Thyroid gland (tissue), 4 donors: Measurements from ENCODE around the gene C6orf132. TPM values are rescaled to one million over a fixed set of nuclear protein-coding genes. Genes with fewer than 3 reads are reported as not detected.

Source experiments
- DNase-seq, 2 donors: peaks; one replicate each; pipeline ENCODE4 v3.0.0-alpha.2; 2019
- H3K27ac ChIP-seq, 3 donors: fragments of 200-600 bp; sonication (generic); 1 replicate in 2 of 3; 2 replicates in 1 of 3; pipeline ENCODE4 v1.5.1; 2016 to 2019; ENCODE audit warnings: mild to moderate bottlenecking in 1 of 3, moderate library complexity in 1 of 3
- H3K27me3 ChIP-seq: fragments of 200-600 bp; sonication (generic); one replicate; pipeline ENCODE4 v1.5.1; 2019
- H3K36me3 ChIP-seq, 2 donors: fragments of 200-600 bp; sonication (generic); one replicate each; pipeline ENCODE4 v1.5.1; 2016 to 2019
- H3K4me1 ChIP-seq, 2 donors: fragments of 200-600 bp; sonication (generic); one replicate each; pipeline ENCODE4 v1.5.1; 2017 to 2019
- H3K4me3 ChIP-seq, 3 donors: fragments of 200-600 bp; sonication (generic); replicated peaks in 1 of 3; 1 replicate in 2 of 3; 2 replicates in 1 of 3; pipeline ENCODE4 v1.5.1; 2016; ENCODE audit warnings: mild to moderate bottlenecking in 1 of 3
- H3K9me3 ChIP-seq: fragments of 200-600 bp; sonication (generic); one replicate; pipeline ENCODE4 v1.5.1; 2017
- POLR2A ChIP-seq, 2 donors: fragments of 450-650 bp; IDR thresholded peaks; one replicate each; pipeline ENCODE4 v1.6.1; 2017; ENCODE audit warnings: antibody characterized with exemption in 2 of 2, mild to moderate bottlenecking in 2 of 2, moderate library complexity in 1 of 2
- WGBS, 2 donors: methylation state at CpG; one replicate each; pipeline ENCODE4 v1.1.5; 2017; 5-methylcytosine and 5-hydroxymethylcytosine counted together
- intact Hi-C: fragments of 100-400 bp; cut with DNase I; formaldehyde crosslinking; loops from one replicate; pipeline ENCODE4 v1.15.1; 2023
- total RNA-seq, 4 donors: library from RNA; depleted of rRNA; stranded (reverse); fragments of >200 nt; gene quantifications; one replicate each; pipeline ENCODE4 v1.2.3, GENCODE V29; 2016
- TF ChIP-seq, protein P1 (sequence below), 6 experiments: fragments of 200-600 bp in 3 of 6; fragments of 450-650 bp in 3 of 6; sonication (generic) in 3 of 6; IDR thresholded peaks; one replicate each; pipeline ENCODE4 v1.5.1; 2016 to 2019; ENCODE audit warnings: antibody characterized with exemption in 6 of 6, mild to moderate bottlenecking in 2 of 6, inconsistent platforms in 1 of 6, moderate library complexity in 1 of 6

The C6orf132 gene
- total RNA-seq, 4 donors from 2014 or later = 14.8 to 34.3 (median 30.6) TPM

DNA sequence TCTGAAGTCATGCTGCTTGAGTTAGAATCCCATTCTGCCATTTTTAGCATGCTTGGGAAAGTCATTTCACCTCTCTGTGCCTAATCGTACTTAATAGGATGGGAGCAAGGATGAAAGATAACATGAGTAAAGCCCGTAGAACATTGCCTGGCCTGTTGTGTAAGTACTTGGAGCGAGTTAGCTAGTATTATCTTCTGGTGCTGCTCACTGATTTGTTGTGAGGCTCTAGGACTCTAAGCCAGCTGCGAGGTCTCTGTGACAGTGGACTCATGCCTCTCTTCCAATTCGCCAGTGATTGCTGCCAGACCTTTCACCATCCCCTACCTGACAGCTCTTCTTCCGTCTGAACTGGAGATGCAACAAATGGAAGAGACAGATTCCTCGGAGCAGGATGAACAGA lies 74.2 kb downstream of the C6orf132 start:
- WGBS, 2 donors = 94 to 96% methylated on average over 7 of the region's 7 CpGs
- intact Hi-C loops = no loop called here
- H3K9me3 ChIP-seq = no peaks in the 10 kb centered on the region
- TF ChIP-seq, protein P1, sequence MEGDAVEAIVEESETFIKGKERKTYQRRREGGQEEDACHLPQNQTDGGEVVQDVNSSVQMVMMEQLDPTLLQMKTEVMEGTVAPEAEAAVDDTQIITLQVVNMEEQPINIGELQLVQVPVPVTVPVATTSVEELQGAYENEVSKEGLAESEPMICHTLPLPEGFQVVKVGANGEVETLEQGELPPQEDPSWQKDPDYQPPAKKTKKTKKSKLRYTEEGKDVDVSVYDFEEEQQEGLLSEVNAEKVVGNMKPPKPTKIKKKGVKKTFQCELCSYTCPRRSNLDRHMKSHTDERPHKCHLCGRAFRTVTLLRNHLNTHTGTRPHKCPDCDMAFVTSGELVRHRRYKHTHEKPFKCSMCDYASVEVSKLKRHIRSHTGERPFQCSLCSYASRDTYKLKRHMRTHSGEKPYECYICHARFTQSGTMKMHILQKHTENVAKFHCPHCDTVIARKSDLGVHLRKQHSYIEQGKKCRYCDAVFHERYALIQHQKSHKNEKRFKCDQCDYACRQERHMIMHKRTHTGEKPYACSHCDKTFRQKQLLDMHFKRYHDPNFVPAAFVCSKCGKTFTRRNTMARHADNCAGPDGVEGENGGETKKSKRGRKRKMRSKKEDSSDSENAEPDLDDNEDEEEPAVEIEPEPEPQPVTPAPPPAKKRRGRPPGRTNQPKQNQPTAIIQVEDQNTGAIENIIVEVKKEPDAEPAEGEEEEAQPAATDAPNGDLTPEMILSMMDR (IDR thresholded peaks at IDR 0.05) = no peak
- no peak for TF ChIP-seq POLR2A (IDR thresholded peaks at IDR 0.05)
- no peak for DNase-seq
- no peak overlapping the region for H3K4me3 ChIP-seq
- H3K4me1 ChIP-seq = no peaks in the 10 kb centered on the region
- no peaks in the 10 kb centered on the region for H3K27me3 ChIP-seq
- peaks cover 71 to 83% of the 10 kb centered on the region in 2 donors for H3K36me3 ChIP-seq
- H3K27ac ChIP-seq = no peak overlapping the region

DNA sequence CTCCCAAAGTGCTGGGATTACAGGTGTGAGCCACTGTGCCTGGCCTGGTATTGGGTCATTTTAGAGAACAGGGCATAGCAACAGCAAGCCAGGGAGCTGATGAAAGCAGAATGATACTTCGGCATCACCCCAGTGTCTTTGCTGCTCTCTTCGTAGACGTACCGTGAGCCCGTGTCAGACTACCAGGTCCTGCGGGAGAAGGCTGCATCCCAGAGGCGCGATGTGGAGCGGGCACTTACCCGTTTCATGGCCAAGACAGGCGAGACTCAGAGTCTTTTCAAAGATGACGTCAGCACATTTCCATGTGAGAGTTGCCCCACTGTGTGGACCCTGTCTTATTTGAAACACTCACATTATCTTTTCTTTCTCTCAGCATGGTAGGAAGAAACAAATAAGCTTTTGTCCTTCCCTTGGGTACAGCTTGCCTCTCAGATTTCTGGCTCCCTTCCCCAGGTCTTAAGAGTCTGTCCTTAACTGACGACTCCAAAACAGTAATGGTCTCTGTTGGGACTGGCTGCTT lies 76.2 kb downstream of the C6orf132 start:
- TF ChIP-seq, protein P1 (IDR thresholded peaks at IDR 0.05) = no peak
- no peak for TF ChIP-seq POLR2A (IDR thresholded peaks at IDR 0.05)
- 96 to 98% methylated on average over 13 of the region's 13 CpGs for WGBS, 2 donors

DNA sequence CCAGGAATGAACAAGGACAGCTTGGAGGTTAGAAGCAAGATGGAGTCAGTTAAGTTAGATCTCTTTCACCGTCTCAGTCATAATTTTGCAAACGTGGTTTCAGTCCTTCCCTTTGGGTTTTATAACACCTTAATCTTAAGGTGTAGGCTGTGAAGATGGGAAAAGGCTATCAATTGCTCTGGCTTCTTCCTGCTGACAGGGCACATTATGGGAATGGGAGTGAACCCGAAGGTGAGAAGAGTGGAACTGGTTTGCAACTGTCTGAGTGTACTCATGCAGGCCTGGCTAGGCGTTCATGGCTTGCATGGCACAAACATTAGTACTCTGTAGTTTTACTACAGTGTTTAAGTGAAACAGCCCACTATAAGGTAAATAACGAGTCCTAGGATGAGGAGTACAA lies 82.7 kb downstream of the C6orf132 start:
- Histone ChIP-seq H3K4me3 (no peak overlapping the region), H3K27ac (no peak overlapping the region), H3K27me3 (no peaks in the 10 kb centered on the region), H3K9me3 (no peaks in the 10 kb centered on the region), H3K36me3 (peaks cover 64 to 85% of the 10 kb centered on the region in 2 donors), H3K4me1 (no peaks in the 10 kb centered on the region)
- intact Hi-C loops = no loop called here
- WGBS, 2 donors = 95 to 97% methylated on average over 5 of the region's 5 CpGs
- TF ChIP-seq POLR2A (IDR thresholded peaks at IDR 0.05) = no peak
- TF ChIP-seq, protein P1 (IDR thresholded peaks at IDR 0.05) = no peak
- no peak for DNase-seq

More for the DNA sequence above, 76.2 kb downstream of the C6orf132 start:
- no peak overlapping the region for H3K4me3 ChIP-seq
- H3K36me3 ChIP-seq = peaks cover 80 to 84% of the 10 kb centered on the region in 2 donors
- H3K4me1 ChIP-seq = no peaks in the 10 kb centered on the region
- H3K9me3 ChIP-seq = no peaks in the 10 kb centered on the region
- no peaks in the 10 kb centered on the region for H3K27me3 ChIP-seq
- intact Hi-C loops = no loop called here
- no peak overlapping the region for H3K27ac ChIP-seq
- DNase-seq = no peak

DNA sequence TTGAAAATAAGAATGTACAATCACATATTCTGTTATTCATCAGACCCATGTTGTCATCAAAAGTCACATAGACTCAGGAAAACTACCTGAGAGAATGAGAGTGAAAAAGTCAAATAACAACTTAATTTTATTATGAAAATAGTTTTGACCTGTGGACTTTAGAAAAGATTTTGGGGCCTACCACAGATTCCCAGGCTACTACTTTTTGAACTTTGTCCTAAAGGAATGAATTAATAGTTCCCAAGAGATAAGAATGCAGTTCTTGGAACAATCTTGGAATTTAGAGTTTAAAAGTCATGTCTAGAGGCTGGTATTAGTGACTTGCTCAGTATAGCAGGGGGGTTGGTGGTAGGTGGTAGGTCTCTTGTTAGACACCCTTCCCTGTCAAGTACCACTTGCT lies 88.8 kb downstream of the C6orf132 start:
- H3K4me3 ChIP-seq = no peak overlapping the region
- no peaks in the 10 kb centered on the region for H3K27me3 ChIP-seq
- H3K36me3 ChIP-seq = peaks cover 33 to 44% of the 10 kb centered on the region in 2 donors
- DNase-seq = no peak
- H3K4me1 ChIP-seq = peaks cover 11 to 35% of the 10 kb centered on the region in 2 donors
- TF ChIP-seq, protein P1 (IDR thresholded peaks at IDR 0.05) = no peak
- no peak for TF ChIP-seq POLR2A (IDR thresholded peaks at IDR 0.05)
- intact Hi-C loops = no loop called here
- H3K9me3 ChIP-seq = no peaks in the 10 kb centered on the region
- no peak overlapping the region for H3K27ac ChIP-seq

DNA sequence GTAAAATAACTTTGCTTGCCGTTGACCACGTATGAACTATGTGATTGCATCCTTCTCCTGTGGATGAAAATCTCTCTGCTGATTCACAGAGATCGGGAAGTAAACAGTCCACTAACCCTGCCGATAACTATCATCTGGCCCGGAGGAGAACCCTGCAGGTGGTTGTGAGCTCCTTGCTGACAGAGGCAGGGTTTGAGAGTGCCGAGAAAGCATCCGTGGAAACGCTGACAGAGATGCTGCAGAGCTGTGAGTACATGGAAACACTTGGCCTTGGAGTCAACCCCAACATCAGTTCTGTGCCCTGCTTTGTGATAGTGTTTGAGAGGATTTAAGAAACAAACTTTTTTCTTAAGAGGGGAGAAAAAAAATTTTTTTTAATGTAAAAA lies 91.2 kb downstream of the C6orf132 start:
- TF ChIP-seq, protein P1 (IDR thresholded peaks at IDR 0.05) = no peak
- TF ChIP-seq POLR2A (IDR thresholded peaks at IDR 0.05) = no peak
- peak overlapping the region in 2 of 3 donors; percentile 9 to 58 for H3K4me3 ChIP-seq
- no peaks in the 10 kb centered on the region for H3K9me3 ChIP-seq
- H3K36me3 ChIP-seq = peaks cover 11 to 21% of the 10 kb centered on the region in 2 donors
- DNase-seq = no peak
- H3K27ac ChIP-seq = peak overlapping the region in 1 of 3 donors; percentile 96
- no peaks in the 10 kb centered on the region for H3K27me3 ChIP-seq
- peaks cover 30 to 51% of the 10 kb centered on the region in 2 donors for H3K4me1 ChIP-seq
- intact Hi-C loops = no loop called here
- WGBS, 2 donors = 18 to 24% methylated on average over 8 of the region's 8 CpGs

Other genes starting within 250 kb of the C6orf132 start
- gene USP49, start 247.2 kb downstream of the C6orf132 start, total RNA-seq = 10 to 100 TPM in 3 of 4 donors, 1 to 10 TPM in 1; 9.8 to 17.5 (median 13.8) TPM
- 10 to 100 TPM; 20.6 to 27.1 (median 24.3) TPM for gene MED20, start 221.5 kb downstream of the C6orf132 start, total RNA-seq
- 1 to 10 TPM; 2.8 to 6.1 (median 4.2) TPM for gene BYSL, start 221.1 kb downstream of the C6orf132 start, total RNA-seq
- gene CCND3, start 200.8 kb downstream of the C6orf132 start, total RNA-seq = 100 to 1,000 TPM; 103 to 204 (median 166) TPM
- gene TAF8, start 92.1 kb downstream of the C6orf132 start, total RNA-seq = 100 to 1,000 TPM in 1 of 4 donors, 10 to 100 TPM in 3; 52.0 to 131 (median 72.2) TPM
- gene GUCA1A, start 30.7 kb upstream of the C6orf132 start, total RNA-seq = not detected
- gene GUCA1B, start 52.3 kb upstream of the C6orf132 start, total RNA-seq = 1 to 10 TPM in 1 of 4 donors, under 1 TPM in 2, not detected in 1; 0.56 to 1.6 (median 0.73) TPM
- gene MRPS10, start 75.2 kb upstream of the C6orf132 start, total RNA-seq = 10 to 100 TPM; 35.2 to 42.5 (median 36.9) TPM